Neuronal stem cell (in vitro differentiated cells): ENCODE data around the gene PDRG1.
A peak's percentile ranks its signal among the peaks of the same experiment; 100 is the strongest.
"Not testable (repeated sequence)": the region's sequence is repeated elsewhere in the genome, so short reads cannot be mapped to it uniquely, and the experiment has no call there.

ENCODE experiments used
- DNase-seq: peaks from one replicate; pipeline ENCODE4 v3.0.0-alpha.2; 2013; ENCODE audit warnings: low spot score
- H2AFZ ChIP-seq: one replicate; pipeline ENCODE4 v1.6.1; 2013; ENCODE audit warnings: mild to moderate bottlenecking, low read length, inconsistent platforms
- H2AK5ac ChIP-seq: 2 replicates; pipeline ENCODE4 v1.6.1; 2013; ENCODE audit warnings: low read depth, mild to moderate bottlenecking, inconsistent platforms, low read length, moderate library complexity, mixed read lengths
- H2BK120ac ChIP-seq: 2 replicates; pipeline ENCODE4 v1.6.1; 2013; ENCODE audit warnings: low read depth, mild to moderate bottlenecking, inconsistent platforms, low read length, moderate library complexity, mixed read lengths
- H2BK12ac ChIP-seq: one replicate; pipeline ENCODE4 v1.6.1; 2013; ENCODE audit warnings: low read length, inconsistent platforms
- H2BK15ac ChIP-seq: 2 replicates; pipeline ENCODE4 v1.6.1; 2013; ENCODE audit warnings: mild to moderate bottlenecking, low read length, inconsistent platforms, mixed read lengths
- H2BK5ac ChIP-seq: one replicate; pipeline ENCODE4 v1.6.1; 2013; ENCODE audit warnings: inconsistent platforms, mild to moderate bottlenecking, low read length, moderate library complexity
- H3K14ac ChIP-seq: one replicate; pipeline ENCODE4 v1.6.1; 2013; ENCODE audit warnings: low read length, inconsistent platforms
- H3K18ac ChIP-seq: 2 replicates; pipeline ENCODE4 v1.6.1; 2013; ENCODE audit warnings: low read length, inconsistent platforms
- H3K23ac ChIP-seq: 2 replicates; pipeline ENCODE4 v1.6.1; 2013; ENCODE audit warnings: low read depth, mild to moderate bottlenecking, mixed read lengths, low read length, inconsistent platforms; ENCODE audit not compliant: poor library complexity
- H3K27ac ChIP-seq: replicated peaks from 3 replicates; pipeline ENCODE4 v1.5.1; 2013; ENCODE audit warnings: low read length, inconsistent platforms
- H3K27me3 ChIP-seq, 3 experiments: 2 replicates each; pipeline ENCODE4 v1.6.1; 2013; ENCODE audit warnings: low read length in 3 of 3, mild to moderate bottlenecking in 2 of 3, inconsistent platforms in 1 of 3, low read depth in 1 of 3, mixed read lengths in 1 of 3, moderate library complexity in 1 of 3; ENCODE audit not compliant: control insufficient read depth in 3 of 3, insufficient read depth in 3 of 3
- H3K36me3 ChIP-seq, 2 donors: replicated peaks in 1 of 2; 2 replicates each; pipeline ENCODE4 v1.6.1; 2013; ENCODE audit warnings: low read length in 2 of 2; ENCODE audit not compliant: control insufficient read depth in 2 of 2, insufficient read depth in 2 of 2
- H3K4ac ChIP-seq: 2 replicates; pipeline ENCODE4 v1.6.1; 2013; ENCODE audit warnings: inconsistent platforms, mild to moderate bottlenecking, low read length, moderate library complexity
- H3K4me1 ChIP-seq, 2 donors: 1 replicate in 1 of 2; 2 replicates in 1 of 2; pipeline ENCODE4 v1.6.1; 2013; ENCODE audit warnings: low read length in 2 of 2, low read depth in 1 of 2; ENCODE audit not compliant: control insufficient read depth in 2 of 2, insufficient read depth in 1 of 2
- H3K4me2 ChIP-seq: one replicate; pipeline ENCODE4 v1.6.1; 2013; ENCODE audit warnings: mild to moderate bottlenecking, low read length, inconsistent platforms; ENCODE audit not compliant: insufficient read depth, poor library complexity, severe bottlenecking
- H3K4me3 ChIP-seq, 2 donors: 2 replicates each; pipeline ENCODE4 v1.5.1; 2013; ENCODE audit warnings: low read length in 2 of 2, mild to moderate bottlenecking in 2 of 2, inconsistent platforms in 1 of 2, moderate library complexity in 1 of 2
- H3K79me1 ChIP-seq: one replicate; pipeline ENCODE4 v1.6.1; 2013; ENCODE audit warnings: low read depth, mild to moderate bottlenecking, inconsistent platforms, low read length, moderate library complexity
- H3K9ac ChIP-seq: one replicate; pipeline ENCODE4 v1.6.1; 2013; ENCODE audit warnings: mild to moderate bottlenecking, low read depth, low read length, inconsistent platforms; ENCODE audit not compliant: poor library complexity
- H3K9me3 ChIP-seq, 2 donors: replicated peaks in 1 of 2; 2 replicates each; pipeline versions ENCODE3 to v1.6.1; 2013; ENCODE audit warnings: low read length in 2 of 2, mild to moderate bottlenecking in 2 of 2, inconsistent platforms in 1 of 2, low read depth in 1 of 2, mixed read lengths in 1 of 2, moderate library complexity in 1 of 2; ENCODE audit not compliant: control insufficient read depth in 2 of 2, insufficient read depth in 1 of 2
- H4K8ac ChIP-seq: one replicate; pipeline ENCODE4 v1.6.1; 2013; ENCODE audit warnings: low read depth, mild to moderate bottlenecking, inconsistent platforms, low read length, moderate library complexity
- H4K91ac ChIP-seq: one replicate; pipeline ENCODE4 v1.6.1; 2013; ENCODE audit warnings: low read length, low read depth, mild to moderate bottlenecking, inconsistent platforms; ENCODE audit not compliant: poor library complexity
- WGBS, 2 donors: extraction: QIAGEN DNeasy Blood & Tissue Kit; methylation state at CpG; one replicate each; pipeline ENCODE4 v1.1.7; 2013; ENCODE audit warnings: missing lambda C conversion rate in 2 of 2, mixed read lengths in 1 of 2; ENCODE audit not compliant: insufficient read length in 2 of 2, insufficient replicate concordance in 1 of 2; ENCODE audit errors: extremely low coverage in 2 of 2; 5-methylcytosine and 5-hydroxymethylcytosine counted together

PDRG1 gene

GRCh38 chr20:31920275-31920855, 31.5 kb downstream of the PDRG1 start:
- Histone ChIP-seq H3K36me3 (no peaks in the 10 kb centered on the region), H2AFZ (no peak overlapping the region), H3K9me3 (no peaks in the 10 kb centered on the region), H3K27me3 (peaks cover 0 to 7% (median 0%) of the 10 kb centered on the region in 3 experiments), H3K23ac (peak overlapping the region; percentile 39), H2BK12ac (peak overlapping the region; percentile 25), H2BK120ac (no peak overlapping the region), H3K4ac (no peak overlapping the region), H3K9ac (peak overlapping the region; percentile 7), H3K18ac (peak overlapping the region; percentile 38), H4K91ac (no peak overlapping the region), H3K4me3 (no peak overlapping the region), H2BK15ac (no peak overlapping the region), H3K4me1 (peaks cover 0 to 7% of the 10 kb centered on the region in 2 donors), H3K27ac (no peak overlapping the region), H4K8ac (peak overlapping the region; percentile 19), H3K14ac (no peak overlapping the region), H2AK5ac (peak overlapping the region; percentile 39), H3K79me1 (no peaks in the 10 kb centered on the region), H3K4me2 (no peak overlapping the region), H2BK5ac (no peak overlapping the region)
- DNase-seq: no peak
- no CpG with 5 or more reads among the region's 11 CpGs for WGBS, 2 donors

GRCh38 chr20:31919410-31920155, 32.3 kb downstream of the PDRG1 start:
- no peak overlapping the region for H4K91ac ChIP-seq
- no peak overlapping the region for H3K27ac ChIP-seq
- no peak for DNase-seq
- no peak overlapping the region for H3K4me2 ChIP-seq
- H3K36me3 ChIP-seq: no peaks in the 10 kb centered on the region
- no peak overlapping the region for H2BK120ac ChIP-seq
- H3K4me1 ChIP-seq: peaks cover 0 to 7% of the 10 kb centered on the region in 2 donors
- H4K8ac ChIP-seq: no peak overlapping the region
- no CpG with 5 or more reads among the region's 6 CpGs for WGBS, 2 donors
- no peak overlapping the region for H2BK5ac ChIP-seq
- no peak overlapping the region for H3K23ac ChIP-seq
- no peak overlapping the region for H3K4me3 ChIP-seq
- H3K18ac ChIP-seq: no peak overlapping the region
- no peaks in the 10 kb centered on the region for H3K79me1 ChIP-seq
- no peak overlapping the region for H2AFZ ChIP-seq
- no peak overlapping the region for H3K14ac ChIP-seq
- no peaks in the 10 kb centered on the region for H3K27me3 ChIP-seq
- no peak overlapping the region for H3K4ac ChIP-seq
- H3K9me3 ChIP-seq: no peaks in the 10 kb centered on the region
- H3K9ac ChIP-seq: no peak overlapping the region
- H2BK15ac ChIP-seq: no peak overlapping the region
- no peak overlapping the region for H2BK12ac ChIP-seq
- no peak overlapping the region for H2AK5ac ChIP-seq

GRCh38 chr20:31918466-31919105, 33.3 kb downstream of the PDRG1 start:
- Histone ChIP-seq H3K23ac (no peak overlapping the region), H2AFZ (no peak overlapping the region), H3K27ac (no peak overlapping the region), H4K91ac (no peak overlapping the region), H3K4me2 (no peak overlapping the region), H3K4me1 (peaks cover 0 to 4% of the 10 kb centered on the region in 2 donors), H2BK12ac (no peak overlapping the region), H3K79me1 (no peaks in the 10 kb centered on the region), H2AK5ac (no peak overlapping the region), H3K9ac (no peak overlapping the region), H3K4ac (no peak overlapping the region), H3K9me3 (no peaks in the 10 kb centered on the region), H2BK5ac (no peak overlapping the region), H3K14ac (no peak overlapping the region), H3K18ac (no peak overlapping the region), H4K8ac (no peak overlapping the region), H2BK120ac (no peak overlapping the region), H3K27me3 (no peaks in the 10 kb centered on the region), H2BK15ac (no peak overlapping the region), H3K4me3 (no peak overlapping the region), H3K36me3 (no peaks in the 10 kb centered on the region)
- no peak for DNase-seq
- no CpG with 5 or more reads among the region's 7 CpGs for WGBS, 2 donors

- not testable (repeated sequence) for H3K9me3 ChIP-seq, H3K27me3 ChIP-seq, H2BK12ac ChIP-seq, H3K27ac ChIP-seq, DNase-seq, H3K18ac ChIP-seq, H4K91ac ChIP-seq, H2BK15ac ChIP-seq, H3K4me3 ChIP-seq, H3K23ac ChIP-seq, H3K4ac ChIP-seq, H2BK5ac ChIP-seq, H2AFZ ChIP-seq, H2AK5ac ChIP-seq, H4K8ac ChIP-seq, H3K14ac ChIP-seq, H3K36me3 ChIP-seq, H3K4me1 ChIP-seq, H3K9ac ChIP-seq, H3K79me1 ChIP-seq, H2BK120ac ChIP-seq, H3K4me2 ChIP-seq
- WGBS, 2 donors: no CpG with 5 or more reads among the region's 7 CpGs
Observed at GRCh38 chr20:31917962-31918412, 33.9 kb downstream of the PDRG1 start.
